ENCODE measurements around the gene MAGI3. TPM values are rescaled to one million over a fixed set of nuclear protein-coding genes. Genes with fewer than 3 reads are reported as not detected.

The MAGI3 gene
- total and polyA plus RNA-seq, 4 donors = 3.0 to 28.8 (median 7.5) TPM

- H3K4me3 ChIP-seq (ENCODE audit: low read depth in 1 of 3, low read length in 3 of 3) = no peak overlapping the region
These were observed 21.3 kb upstream of the MAGI3 start for GRCh38 chr1:113369040-113369439.

More at GRCh38 chr1:113369040-113369439, 21.3 kb upstream of the MAGI3 start:
- Histone ChIP-seq H3K9me3 (ENCODE audit: control insufficient read depth in 4 of 4, low read length in 3 of 4) (no peaks in the 10 kb centered on the region), H3K36me3 (ENCODE audit: control insufficient read depth in 4 of 4, insufficient read depth in 3 of 4, low read depth in 1 of 4, low read length in 3 of 4) (no peaks in the 10 kb centered on the region), H3K9ac (ENCODE audit: low read depth in 1 of 2, low read length in 2 of 2) (no peak overlapping the region), H3K27me3 (ENCODE audit: control insufficient read depth in 4 of 4, insufficient read depth in 4 of 4, low read length in 3 of 4) (no peaks in the 10 kb centered on the region), H3K4me1 (ENCODE audit: control insufficient read depth in 4 of 4, insufficient read depth in 4 of 4, low read length in 3 of 4) (no peaks in the 10 kb centered on the region), H3K27ac (ENCODE audit: low read depth in 1 of 2, low read length in 2 of 2) (no peak overlapping the region)
- no peak for DNase-seq (ENCODE audit: low spot score)
- TF ChIP-seq ZBTB33 (IDR thresholded peaks at IDR 0.05) = no peak
- TF ChIP-seq RXRA (IDR thresholded peaks at IDR 0.05) = no peak
- TF ChIP-seq, protein P1, sequence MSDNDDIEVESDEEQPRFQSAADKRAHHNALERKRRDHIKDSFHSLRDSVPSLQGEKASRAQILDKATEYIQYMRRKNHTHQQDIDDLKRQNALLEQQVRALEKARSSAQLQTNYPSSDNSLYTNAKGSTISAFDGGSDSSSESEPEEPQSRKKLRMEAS (IDR thresholded peaks at IDR 0.05) = no peak
- TF ChIP-seq FOXA1 (IDR thresholded peaks at IDR 0.05) = no peak
- no peak for TF ChIP-seq JUND (IDR thresholded peaks at IDR 0.05)
- no peak for TF ChIP-seq CTCF (IDR thresholded peaks at IDR 0.05; ENCODE audit: low read depth, low read length, missing input control)
- TF ChIP-seq GABPA (IDR thresholded peaks at IDR 0.05 in 1 of 2, conservative IDR thresholded peaks at IDR 0.05 in 1 of 2) = no peak
- TF ChIP-seq HNF4G (IDR thresholded peaks at IDR 0.05) = no peak
- TF ChIP-seq TAF1 (conservative IDR thresholded peaks at IDR 0.05) = no peak
- TF ChIP-seq, protein P2, sequence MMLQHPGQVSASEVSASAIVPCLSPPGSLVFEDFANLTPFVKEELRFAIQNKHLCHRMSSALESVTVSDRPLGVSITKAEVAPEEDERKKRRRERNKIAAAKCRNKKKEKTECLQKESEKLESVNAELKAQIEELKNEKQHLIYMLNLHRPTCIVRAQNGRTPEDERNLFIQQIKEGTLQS (IDR thresholded peaks at IDR 0.05) = no peak
- no peak for TF ChIP-seq RAD21 (IDR thresholded peaks at IDR 0.05)
- TF ChIP-seq HNF4A (conservative IDR thresholded peaks at IDR 0.05) = no peak
- no peak for TF ChIP-seq NR2F2 (IDR thresholded peaks at IDR 0.05)
- no peak for TF ChIP-seq EGR1 (IDR thresholded peaks at IDR 0.05; ENCODE audit: low read depth in 2 of 2)
- TF ChIP-seq REST (IDR thresholded peaks at IDR 0.05) = no peak
- no peak for TF ChIP-seq SP1 (IDR thresholded peaks at IDR 0.05)
- TF ChIP-seq YY1 (IDR thresholded peaks at IDR 0.05) = no peak
- TF ChIP-seq FOXA2 (IDR thresholded peaks at IDR 0.05) = no peak

All from liver (tissue), 9 donors.